Dermis microvascular lymphatic vessel endothelial cell (primary cell): ENCODE data around the gene SAMSN1. TPM values are rescaled to one million over a fixed set of nuclear protein-coding genes. Genes with fewer than 3 reads are reported as not detected.
A peak's percentile ranks its signal among the peaks of the same experiment; 100 is the strongest.

Source experiments
- DNase-seq, 2 donors: peaks; one replicate each; pipeline versions ENCODE4 v3.0.0 to v3.0.0-alpha.2; 2010; ENCODE audit warnings: low read depth in 2 of 2
- total RNA-seq: library from RNA; depleted of rRNA; stranded (reverse); fragments of >200 nt; gene quantifications from 2 replicates; pipeline ENCODE4 v1.2.1, GENCODE V29; 2014

Gene SAMSN1
- total RNA-seq, 1 donor from 2014 or later, result 0.26 TPM

GRCh38 chr21:14484188-14485009 lies 61.7 kb downstream of the SAMSN1 start:
- DNase-seq, result no peak

- DNase-seq, result no peak
Measured at GRCh38 chr21:14483296-14483695, 62.8 kb downstream of the SAMSN1 start.

GRCh38 chr21:14482165-14482564 lies 64.0 kb downstream of the SAMSN1 start:
- DNase-seq, result no peak

GRCh38 chr21:14480411-14481031 lies 65.6 kb downstream of the SAMSN1 start:
- peak in 1 of 2 donors; percentile 17 for DNase-seq

- no peak for DNase-seq
Measured at GRCh38 chr21:14479241-14479786, 66.8 kb downstream of the SAMSN1 start.

- no peak for DNase-seq
Measured at GRCh38 chr21:14477841-14478240, 68.3 kb downstream of the SAMSN1 start.

GRCh38 chr21:14477133-14477532 lies 69.0 kb downstream of the SAMSN1 start:
- no peak for DNase-seq

GRCh38 chr21:14474995-14475394 lies 71.1 kb downstream of the SAMSN1 start:
- no peak for DNase-seq

GRCh38 chr21:14469641-14470040 lies 76.5 kb downstream of the SAMSN1 start:
- DNase-seq, result no peak

- DNase-seq, result no peak
Measured at GRCh38 chr21:14466715-14467114, 79.4 kb downstream of the SAMSN1 start.

- no peak for DNase-seq
Measured at GRCh38 chr21:14457762-14458161, 88.4 kb downstream of the SAMSN1 start.

GRCh38 chr21:14456911-14457310 lies 89.2 kb downstream of the SAMSN1 start:
- DNase-seq, result no peak

GRCh38 chr21:14454016-14455009 lies 91.8 kb downstream of the SAMSN1 start:
- no peak for DNase-seq

- DNase-seq, result no peak
Measured at GRCh38 chr21:14453339-14454015, 92.6 kb downstream of the SAMSN1 start.

- DNase-seq, result no peak
Measured at GRCh38 chr21:14452727-14453241, 93.3 kb downstream of the SAMSN1 start.

GRCh38 chr21:14452031-14452726 lies 93.9 kb downstream of the SAMSN1 start:
- no peak for DNase-seq

GRCh38 chr21:14451546-14451945 lies 94.6 kb downstream of the SAMSN1 start:
- DNase-seq, result no peak

- DNase-seq, result no peak
Measured at GRCh38 chr21:14448784-14449183, 97.3 kb downstream of the SAMSN1 start.

GRCh38 chr21:14438211-14438610 lies 107.9 kb downstream of the SAMSN1 start:
- no peak for DNase-seq

- no peak for DNase-seq
Measured at GRCh38 chr21:14435423-14435822, 110.7 kb downstream of the SAMSN1 start.
